ENCODE results near the gene KRTAP4-11. TPM values are rescaled to one million over a fixed set of nuclear protein-coding genes. Genes with fewer than 3 reads are reported as not detected.

The KRTAP4-11 gene
- total and polyA plus RNA-seq, 2 of the 4 experiments (the other 2 are of a cell fraction): not detected

DNA sequence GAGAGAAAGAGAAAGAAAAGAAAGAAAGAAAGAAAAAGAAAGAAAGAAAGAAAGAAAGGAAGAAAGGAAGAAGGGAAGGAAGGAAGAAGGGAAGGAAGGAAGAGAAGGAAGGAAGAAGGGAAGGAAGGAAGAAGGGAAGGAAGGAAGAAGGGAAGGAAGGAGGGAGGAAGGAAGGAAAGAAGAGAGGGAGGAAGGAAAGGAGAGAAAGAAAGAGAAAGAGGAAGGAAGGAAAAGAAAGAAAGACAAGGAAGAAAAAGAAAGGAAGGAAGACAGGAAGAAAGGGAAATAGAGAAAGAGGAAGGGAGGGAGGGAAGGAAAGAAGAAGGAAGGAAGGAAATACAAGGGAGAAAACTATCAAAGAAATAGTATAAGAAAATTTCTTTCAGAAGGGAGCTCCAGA lies 41.4 kb downstream of the KRTAP4-11 start:
- Histone ChIP-seq H3K4me1 (ENCODE audit: control insufficient read depth, insufficient read depth, low read length) (no peaks in the 10 kb centered on the region), H3K9me1 (ENCODE audit: insufficient read depth, low read length) (no peaks in the 10 kb centered on the region), H3K27ac (ENCODE audit: insufficient read depth, low read length) (no peak overlapping the region), H2AK5ac (ENCODE audit: low read depth, low read length) (no peak overlapping the region), H3K23ac (ENCODE audit: low read depth, low read length) (no peak overlapping the region), H2AK9ac (replicated peaks; ENCODE audit: low read depth, low read length, poor library complexity) (no peak overlapping the region), H3K4ac (ENCODE audit: low read depth, low read length) (no peak overlapping the region), H3K36me3 (ENCODE audit: control insufficient read depth, insufficient read depth, low read length) (no peaks in the 10 kb centered on the region), H3K14ac (replicated peaks; ENCODE audit: low read depth, low read length) (no peak overlapping the region), H3K79me1 (ENCODE audit: low read depth in 1 of 2, low read length in 2 of 2) (no peaks in the 10 kb centered on the region), H4K20me1 (ENCODE audit: insufficient read depth, low read length) (no peaks in the 10 kb centered on the region), H3K4me3 (ENCODE audit: insufficient read depth, low read depth, low read length) (no peak overlapping the region), H2BK120ac (ENCODE audit: low read depth, low read length) (no peak overlapping the region; the same call in 1 of the 2 replicates), H4K5ac (ENCODE audit: low read depth, low read length) (no peak overlapping the region), H3K18ac (ENCODE audit: low read depth, low read length) (no peak overlapping the region), H3K56ac (ENCODE audit: extremely low read depth, insufficient read depth, low read length) (no peak overlapping the region), H3K4me2 (ENCODE audit: low read depth, low read length) (no peak overlapping the region), H2BK15ac (ENCODE audit: low read depth, low read length) (no peak overlapping the region), H2BK5ac (ENCODE audit: low read depth, low read length, poor library complexity, severe bottlenecking) (no peak overlapping the region), H2AFZ (replicated peaks; ENCODE audit: low read length, poor library complexity) (no peak overlapping the region), H3K9me3 (ENCODE audit: control insufficient read depth, insufficient read depth, low read length) (no peaks in the 10 kb centered on the region), H3K9ac (ENCODE audit: low read depth, low read length) (no peak overlapping the region), H3K27me3 (ENCODE audit: control insufficient read depth, insufficient read depth, low read length) (no peaks in the 10 kb centered on the region), H4K8ac (ENCODE audit: low read depth in 2 of 2, low read length in 2 of 2) (no peak overlapping the region), H4K91ac (ENCODE audit: insufficient read depth, low read depth, low read length) (no peak overlapping the region), H2BK20ac (ENCODE audit: low read depth, low read length) (no peak overlapping the region)
- intact Hi-C loops (cut with micrococcal nuclease) (no loop called here), in situ Hi-C loops (cut with MboI; ENCODE audit: low sequenced_read_pairs) (no loop called here), dilution Hi-C loops (cut with HindIII; ENCODE audit: low sequenced_read_pairs, unreplicated experiment) (no loop called here)
- BruUV-seq (replicated peaks): no TSS peak
- TF ChIP-seq BHLHE40 (IDR thresholded peaks at IDR 0.05; ENCODE audit: low read depth, low read length) (no peak), CEBPB (IDR thresholded peaks at IDR 0.05; ENCODE audit: low read depth, low read length) (no peak)
- DNase-seq (no peak), ATAC-seq (ENCODE audit: low read depth) (no peak)
- CTCF ChIA-PET: no interaction called here
- POLR2A ChIA-PET (ENCODE audit: unreplicated experiment): no interaction called here

Data from IMR-90 (cell line).